GM18520 (cell line): Measurements from ENCODE around the gene BICDL2.
A peak's percentile ranks its signal among the peaks of the same experiment; 100 is the strongest.

ENCODE experiments used
- ATAC-seq: cut with Tn5 transposase; IDR thresholded peaks from one replicate; pipeline ENCODE4 v1.9.1; 2021; ENCODE audit not compliant: unreplicated experiment

BICDL2 gene

GRCh38 chr16:2987833-2988232, 48.9 kb downstream of the BICDL2 start:
- ATAC-seq = no peak

GRCh38 chr16:2987286-2987685, 49.5 kb downstream of the BICDL2 start:
- ATAC-seq = no peak

- ATAC-seq = no peak
Measured at GRCh38 chr16:2986623-2987188, 50.0 kb downstream of the BICDL2 start.

- ATAC-seq = no peak
Measured at GRCh38 chr16:2985893-2986355, 50.8 kb downstream of the BICDL2 start.

GRCh38 chr16:2985462-2985861, 51.3 kb downstream of the BICDL2 start:
- ATAC-seq = no peak

- no peak for ATAC-seq
Measured at GRCh38 chr16:2983706-2984136, 53.0 kb downstream of the BICDL2 start.

- no peak for ATAC-seq
Measured at GRCh38 chr16:2982402-2982801, 54.3 kb downstream of the BICDL2 start.

GRCh38 chr16:2981899-2982250, 54.9 kb downstream of the BICDL2 start:
- no peak for ATAC-seq

- ATAC-seq = no peak
Measured at GRCh38 chr16:2981177-2981898, 55.4 kb downstream of the BICDL2 start.

GRCh38 chr16:2980227-2981176, 56.2 kb downstream of the BICDL2 start, which contains the start of gene PKMYT1:
Gene PKMYT1, minus strand, starts transcription at chr16:2980446. Its CDS starts 789 bp downstream, at chr16:2979657.
- ATAC-seq = peak; percentile 70

GRCh38 chr16:2979669-2980226, 57.0 kb downstream of the BICDL2 start:
- ATAC-seq = no peak
